Embryonic facial prominence (tissue), 1 donor: ENCODE measurements around the gene SUPT16H.

Source experiments
- DNase-seq: peaks from one replicate; pipeline ENCODE4 v3.0.0-alpha.2; 2016; ENCODE audit errors: extremely low spot score

The SUPT16H gene

DNA sequence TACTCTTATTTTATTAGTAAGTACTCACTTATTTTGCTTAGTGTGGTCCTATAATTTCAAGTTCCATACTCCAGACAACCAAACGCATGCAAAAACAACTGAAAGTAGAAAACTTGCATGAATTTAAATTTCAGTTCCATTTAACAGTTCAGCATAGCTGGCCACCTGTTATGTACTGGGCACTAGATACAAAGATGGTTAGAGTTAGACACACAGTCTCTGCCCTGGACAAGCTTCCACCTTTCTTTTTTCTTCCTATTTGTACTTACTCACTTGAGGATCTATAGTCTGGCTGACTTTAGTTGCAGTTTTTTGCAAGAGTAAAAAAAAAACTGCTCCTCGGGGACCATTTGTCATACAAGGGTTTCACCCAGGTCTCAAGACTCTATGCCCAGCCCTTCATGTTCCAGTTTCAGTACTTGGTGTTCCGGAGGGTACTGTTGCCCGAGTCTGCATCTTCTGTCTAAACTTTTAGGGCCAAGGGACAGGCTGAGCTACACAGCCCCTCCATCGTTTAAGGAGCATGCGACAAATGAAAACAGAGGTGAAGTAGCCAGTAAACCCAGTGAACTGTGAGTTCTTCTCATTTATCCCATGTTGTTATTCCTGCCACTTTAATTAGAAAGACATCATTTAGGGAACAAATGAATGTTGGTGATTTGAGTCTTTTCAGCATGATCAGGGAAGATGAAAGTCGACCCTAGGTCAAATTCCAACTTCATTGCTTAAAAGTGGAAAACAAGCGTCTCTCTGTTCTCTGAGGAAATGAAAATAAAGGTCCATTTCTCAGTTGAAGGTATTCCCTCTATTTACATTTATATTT, 81.6 kb downstream of the SUPT16H start:
- no peak for DNase-seq
